Measurements from ENCODE around the gene ERG.

The ERG gene

GRCh38 chr21:38496224-38496623, 2.1 kb downstream of the ERG start:
- DNase-seq (ENCODE audit: low spot score), result no peak

GRCh38 chr21:38495696-38496095, 2.6 kb downstream of the ERG start:
- no peak for DNase-seq (ENCODE audit: low spot score)

GRCh38 chr21:38495242-38495641, 3.0 kb downstream of the ERG start:
- no peak for DNase-seq (ENCODE audit: low spot score)

GRCh38 chr21:38494703-38495102, 3.6 kb downstream of the ERG start:
- DNase-seq (ENCODE audit: low spot score), result no peak

GRCh38 chr21:38494251-38494642, 4.0 kb downstream of the ERG start:
- DNase-seq (ENCODE audit: low spot score), result no peak

- no peak for DNase-seq (ENCODE audit: low spot score)
Observed at GRCh38 chr21:38493549-38494250, 4.6 kb downstream of the ERG start.

GRCh38 chr21:38492007-38492406, 6.3 kb downstream of the ERG start:
- DNase-seq (ENCODE audit: low spot score), result no peak

- no peak for DNase-seq (ENCODE audit: low spot score)
Observed at GRCh38 chr21:38491536-38491935, 6.7 kb downstream of the ERG start.

GRCh38 chr21:38490411-38491020, 7.8 kb downstream of the ERG start:
- no peak for DNase-seq (ENCODE audit: low spot score)

- DNase-seq (ENCODE audit: low spot score), result no peak
Observed at GRCh38 chr21:38489729-38490128, 8.5 kb downstream of the ERG start.

GRCh38 chr21:38489271-38489652, 9.0 kb downstream of the ERG start:
- DNase-seq (ENCODE audit: low spot score), result no peak

GRCh38 chr21:38488640-38489270, 9.5 kb downstream of the ERG start:
- DNase-seq (ENCODE audit: low spot score), result no peak

GRCh38 chr21:38487901-38488639, 10.2 kb downstream of the ERG start:
- no peak for DNase-seq (ENCODE audit: low spot score)

- no peak for DNase-seq (ENCODE audit: low spot score)
Observed at GRCh38 chr21:38486706-38487105, 11.6 kb downstream of the ERG start.

- no peak for DNase-seq (ENCODE audit: low spot score)
Observed at GRCh38 chr21:38486221-38486620, 12.1 kb downstream of the ERG start.

- no peak for DNase-seq (ENCODE audit: low spot score)
Observed at GRCh38 chr21:38479641-38480525, 18.4 kb downstream of the ERG start.

GRCh38 chr21:38478782-38479181, 19.5 kb downstream of the ERG start:
- DNase-seq (ENCODE audit: low spot score), result no peak

GRCh38 chr21:38477226-38477625, 21.1 kb downstream of the ERG start:
- no peak for DNase-seq (ENCODE audit: low spot score)

- DNase-seq (ENCODE audit: low spot score), result no peak
Observed at GRCh38 chr21:38476385-38476784, 21.9 kb downstream of the ERG start.

GRCh38 chr21:38475519-38475918, 22.8 kb downstream of the ERG start:
- no peak for DNase-seq (ENCODE audit: low spot score)

- no peak for DNase-seq (ENCODE audit: low spot score)
Observed at GRCh38 chr21:38474796-38475195, 23.5 kb downstream of the ERG start.

GRCh38 chr21:38474124-38474523, 24.2 kb downstream of the ERG start:
- no peak for DNase-seq (ENCODE audit: low spot score)
